Esophagus muscularis mucosa (tissue), 4 donors: Measurements from ENCODE around the gene IGLL1. TPM values are rescaled to one million over a fixed set of nuclear protein-coding genes. Genes with fewer than 3 reads are reported as not detected.

ENCODE experiments used
- DNase-seq: peaks from one replicate; pipeline ENCODE4 v3.0.0-alpha.2; 2017; ENCODE audit errors: extremely low spot score
- H3K27ac ChIP-seq, 4 donors: fragments of 200-600 bp; sonication (generic); replicated peaks in 1 of 4; 1 replicate in 3 of 4; 2 replicates in 1 of 4; pipeline ENCODE4 v1.5.1; 2016 to 2019; ENCODE audit warnings: mild to moderate bottlenecking in 1 of 4
- H3K27me3 ChIP-seq, 4 donors: fragments of 200-600 bp; sonication (generic); one replicate each; pipeline versions ENCODE4 v1.5.1 to v1.6.0; 2016 to 2019
- H3K36me3 ChIP-seq, 4 donors: fragments of 200-600 bp; sonication (generic); one replicate each; pipeline ENCODE4 v1.5.1; 2016 to 2019
- H3K4me1 ChIP-seq, 4 donors: fragments of 200-600 bp; sonication (generic); one replicate each; pipeline ENCODE4 v1.5.1; 2016 to 2019
- H3K4me3 ChIP-seq, 4 donors: fragments of 200-600 bp; sonication (generic); 1 replicate in 2 of 4; 2 replicates in 2 of 4; pipeline ENCODE4 v1.5.1; 2016 to 2019; ENCODE audit warnings: mild to moderate bottlenecking in 4 of 4, moderate library complexity in 1 of 4
- H3K9me3 ChIP-seq, 4 donors: fragments of 200-600 bp; sonication (generic); 1 replicate in 3 of 4; 2 replicates in 1 of 4; pipeline ENCODE4 v1.5.1; 2016 to 2019
- EP300 ChIP-seq: sonication (generic); formaldehyde crosslinking; IDR thresholded peaks from one replicate; pipeline ENCODE4 v1.6.1; 2017; ENCODE audit warnings: antibody characterized with exemption
- POLR2A ChIP-seq: fragments of 450-650 bp; IDR thresholded peaks from one replicate; pipeline ENCODE4 v1.6.1; 2017; ENCODE audit warnings: antibody characterized with exemption, moderate library complexity, mild to moderate bottlenecking, low read depth
- POLR2AphosphoS5 ChIP-seq, 2 donors: sonication (generic); formaldehyde crosslinking; IDR thresholded peaks; one replicate each; pipeline ENCODE4 v1.6.1; 2017; ENCODE audit warnings: antibody characterized with exemption in 2 of 2
- WGBS: methylation state at CpG from one replicate; pipeline ENCODE4 v1.1.5; 2018; 5-methylcytosine and 5-hydroxymethylcytosine counted together
- intact Hi-C: fragments of 100-400 bp; cut with DNase I; formaldehyde crosslinking; loops from one replicate; pipeline ENCODE4 v1.15.1; 2023
- total RNA-seq, 4 donors: library from RNA; depleted of rRNA; stranded (reverse); fragments of >200 nt; gene quantifications; one replicate each; pipeline versions ENCODE4 v1.1.0 to v1.2.1, GENCODE V29; 2016
- TF ChIP-seq, protein P1 (sequence below), 3 experiments: fragments of 200-600 bp in 2 of 3; fragments of 450-650 bp in 1 of 3; sonication (generic) in 2 of 3; IDR thresholded peaks; one replicate each; pipeline ENCODE4 v1.5.1; 2017 to 2019; ENCODE audit warnings: antibody characterized with exemption in 3 of 3, mild to moderate bottlenecking in 2 of 3, moderate library complexity in 1 of 3

IGLL1 gene
- total RNA-seq, 4 donors from 2014 or later: not detected

DNA sequence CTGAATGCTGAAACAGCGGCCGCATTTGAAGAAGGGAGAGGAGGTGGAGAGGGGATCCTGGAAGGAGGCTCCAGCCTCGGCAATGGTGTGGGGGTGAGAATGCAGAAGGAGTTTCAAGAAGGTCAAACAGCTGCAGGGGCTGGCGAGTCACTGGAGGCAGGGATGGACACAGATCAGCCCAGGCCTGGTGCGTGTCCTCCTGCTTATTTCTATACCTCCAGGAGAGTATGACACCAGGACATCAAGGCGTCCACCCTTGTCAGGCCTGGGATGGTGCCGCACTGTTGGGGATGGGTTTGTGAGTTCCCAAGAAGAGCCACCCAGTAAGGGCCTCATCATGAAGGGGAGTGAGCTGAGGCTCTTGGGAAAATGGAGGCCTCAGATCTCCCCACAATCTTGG, 23.1 kb downstream of the IGLL1 start:
- WGBS: 79% methylated on average over 5 of the region's 7 CpGs
- peaks cover 0 to 69% (median 2%) of the 10 kb centered on the region in 4 donors for H3K27me3 ChIP-seq
- TF ChIP-seq POLR2AphosphoS5 (IDR thresholded peaks at IDR 0.05) (no peak), EP300 (no peak), POLR2A (no peak)
- TF ChIP-seq, protein P1, sequence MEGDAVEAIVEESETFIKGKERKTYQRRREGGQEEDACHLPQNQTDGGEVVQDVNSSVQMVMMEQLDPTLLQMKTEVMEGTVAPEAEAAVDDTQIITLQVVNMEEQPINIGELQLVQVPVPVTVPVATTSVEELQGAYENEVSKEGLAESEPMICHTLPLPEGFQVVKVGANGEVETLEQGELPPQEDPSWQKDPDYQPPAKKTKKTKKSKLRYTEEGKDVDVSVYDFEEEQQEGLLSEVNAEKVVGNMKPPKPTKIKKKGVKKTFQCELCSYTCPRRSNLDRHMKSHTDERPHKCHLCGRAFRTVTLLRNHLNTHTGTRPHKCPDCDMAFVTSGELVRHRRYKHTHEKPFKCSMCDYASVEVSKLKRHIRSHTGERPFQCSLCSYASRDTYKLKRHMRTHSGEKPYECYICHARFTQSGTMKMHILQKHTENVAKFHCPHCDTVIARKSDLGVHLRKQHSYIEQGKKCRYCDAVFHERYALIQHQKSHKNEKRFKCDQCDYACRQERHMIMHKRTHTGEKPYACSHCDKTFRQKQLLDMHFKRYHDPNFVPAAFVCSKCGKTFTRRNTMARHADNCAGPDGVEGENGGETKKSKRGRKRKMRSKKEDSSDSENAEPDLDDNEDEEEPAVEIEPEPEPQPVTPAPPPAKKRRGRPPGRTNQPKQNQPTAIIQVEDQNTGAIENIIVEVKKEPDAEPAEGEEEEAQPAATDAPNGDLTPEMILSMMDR (IDR thresholded peaks at IDR 0.05): no peak

DNA sequence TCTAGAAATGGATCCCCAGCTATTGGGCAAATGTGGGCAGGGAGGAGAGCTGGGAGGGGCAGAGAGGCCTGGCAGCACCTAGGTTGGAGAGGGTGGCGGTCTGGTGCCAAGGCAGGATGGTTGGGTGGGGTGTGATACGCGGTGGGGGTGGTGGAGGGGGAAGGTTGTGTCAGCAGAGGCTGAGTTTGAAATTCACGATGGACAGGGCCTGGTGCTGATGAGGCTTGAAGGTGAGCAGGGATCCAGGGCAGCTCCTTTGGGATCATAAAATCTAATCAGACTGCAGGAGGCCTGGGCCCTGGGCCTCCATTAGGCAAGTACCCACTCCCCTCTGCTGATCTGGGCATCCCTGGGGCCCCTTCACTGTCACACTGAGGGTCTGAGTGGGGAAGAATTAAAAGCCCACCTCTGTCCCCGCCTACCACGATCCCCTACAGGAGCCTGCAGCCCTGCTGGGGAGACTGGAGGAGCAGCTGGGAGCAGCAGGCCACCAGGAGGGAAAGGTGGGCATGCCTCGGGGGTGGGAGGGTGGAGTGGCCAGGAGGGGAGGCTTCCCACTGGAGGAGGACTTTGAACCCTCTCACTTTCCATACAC, 24.0 kb downstream of the IGLL1 start:
- TF ChIP-seq, protein P1 (IDR thresholded peaks at IDR 0.05): no peak
- no peak for TF ChIP-seq POLR2A
- no peak for TF ChIP-seq EP300
- no peak for TF ChIP-seq POLR2AphosphoS5 (IDR thresholded peaks at IDR 0.05)
- intact Hi-C loops: no loop called here
- peaks cover 0 to 61% (median 2%) of the 10 kb centered on the region in 4 donors for H3K27me3 ChIP-seq
- no peaks in the 10 kb centered on the region for H3K36me3 ChIP-seq
- H3K9me3 ChIP-seq: no peaks in the 10 kb centered on the region
- no peaks in the 10 kb centered on the region for H3K4me1 ChIP-seq
- H3K27ac ChIP-seq: no peak overlapping the region
- DNase-seq: no peak
- H3K4me3 ChIP-seq: no peak overlapping the region
- 73% methylated on average over 6 of the region's 7 CpGs for WGBS

More for the DNA sequence above, 23.1 kb downstream of the IGLL1 start:
- Histone ChIP-seq H3K4me3 (no peak overlapping the region), H3K4me1 (no peaks in the 10 kb centered on the region), H3K36me3 (no peaks in the 10 kb centered on the region), H3K9me3 (no peaks in the 10 kb centered on the region), H3K27ac (no peak overlapping the region)
- no peak for DNase-seq
- intact Hi-C loops: no loop called here

DNA sequence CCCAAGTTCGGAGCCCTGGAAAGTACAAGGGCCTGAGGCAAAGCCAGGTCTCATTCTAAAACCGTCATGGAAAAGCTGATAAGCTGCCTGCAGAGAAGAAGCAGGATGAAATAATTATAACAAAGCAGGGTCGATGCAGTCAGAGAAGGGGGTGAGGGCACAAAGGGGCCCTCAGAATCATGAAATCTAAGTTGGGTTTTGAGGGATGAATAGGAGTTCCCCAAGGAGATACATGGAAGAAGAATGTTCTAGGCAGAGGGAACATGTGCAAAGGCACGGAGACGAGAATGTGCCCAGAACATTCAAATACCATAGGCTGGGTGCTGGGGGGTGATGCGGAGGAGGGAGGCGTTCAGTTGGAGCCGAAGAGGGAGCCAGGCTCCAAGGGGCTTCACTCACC, 25.0 kb downstream of the IGLL1 start:
- intact Hi-C loops: no loop called here
- no peaks in the 10 kb centered on the region for H3K4me1 ChIP-seq
- TF ChIP-seq EP300 (no peak), POLR2A (no peak), POLR2AphosphoS5 (IDR thresholded peaks at IDR 0.05) (no peak)
- TF ChIP-seq, protein P1 (IDR thresholded peaks at IDR 0.05): no peak
- no peak overlapping the region for H3K4me3 ChIP-seq
- no peaks in the 10 kb centered on the region for H3K36me3 ChIP-seq
- no peaks in the 10 kb centered on the region for H3K9me3 ChIP-seq
- DNase-seq: no peak
- H3K27me3 ChIP-seq: peaks cover 0 to 58% (median 2%) of the 10 kb centered on the region in 4 donors
- no peak overlapping the region for H3K27ac ChIP-seq
- WGBS: 82% methylated on average over 8 of the region's 8 CpGs

DNA sequence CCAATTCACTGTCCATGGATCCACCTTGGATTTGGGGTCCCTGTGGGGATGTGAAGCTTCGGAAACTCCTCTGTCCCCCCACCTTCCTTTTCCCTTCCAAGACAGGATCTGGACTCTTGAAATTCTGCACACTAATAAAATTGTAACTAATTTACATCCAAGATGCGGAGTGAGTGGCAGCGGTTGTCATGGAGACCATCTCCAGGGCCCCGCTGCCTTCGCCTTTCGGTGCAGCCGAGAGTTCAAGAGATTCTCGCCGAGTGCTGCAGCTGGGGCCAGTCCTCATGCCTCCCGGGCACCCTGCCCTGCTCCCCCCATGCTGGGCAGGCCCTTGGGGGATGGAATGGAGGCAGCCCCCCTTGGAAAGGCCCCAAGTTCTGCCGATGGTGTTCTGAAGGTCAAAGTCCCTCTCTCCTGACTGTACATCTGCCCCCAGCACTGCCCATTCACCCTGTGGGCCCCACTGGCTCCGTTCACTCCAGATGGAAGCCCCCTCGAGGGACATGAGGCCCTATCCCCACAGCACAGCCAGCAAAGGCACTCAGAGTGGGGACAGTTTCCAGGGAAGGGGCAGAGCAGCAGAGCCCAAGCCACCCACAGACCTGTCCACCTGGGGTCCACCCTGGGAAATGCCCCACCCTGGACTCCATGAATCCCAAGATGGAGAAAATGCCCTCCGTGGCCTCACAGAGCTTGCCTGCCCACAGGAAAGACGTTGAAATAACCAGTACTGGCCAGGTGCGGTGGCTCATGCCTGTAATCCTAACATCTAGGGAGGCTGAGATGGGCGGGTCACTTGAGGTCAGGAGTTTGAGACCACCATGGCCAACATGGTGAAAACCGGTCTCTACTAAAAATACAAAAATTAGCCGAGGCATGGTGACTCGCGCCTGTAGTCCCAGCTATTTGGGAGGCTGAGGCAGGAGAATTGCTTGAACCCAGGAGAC, 25.9 kb downstream of the IGLL1 start:
- TF ChIP-seq, protein P1 (IDR thresholded peaks at IDR 0.05): no peak
- TF ChIP-seq EP300: no peak
- TF ChIP-seq POLR2AphosphoS5 (IDR thresholded peaks at IDR 0.05): no peak
- TF ChIP-seq POLR2A: no peak
- Histone ChIP-seq H3K36me3 (no peaks in the 10 kb centered on the region), H3K9me3 (no peaks in the 10 kb centered on the region)

More for the DNA sequence above, 25.9 kb downstream of the IGLL1 start:
- Histone ChIP-seq H3K27me3 (peaks cover 0 to 58% (median 2%) of the 10 kb centered on the region in 4 donors), H3K4me1 (no peaks in the 10 kb centered on the region), H3K27ac (no peak overlapping the region), H3K4me3 (no peak overlapping the region)
- WGBS: 77% methylated on average over 18 of the region's 21 CpGs
- DNase-seq: no peak
- intact Hi-C loops: no loop called here
